HG03521 (cell line): ENCODE data around the gene OGFOD3.
"Not testable (repeated sequence)": the region's sequence is repeated elsewhere in the genome, so short reads cannot be mapped to it uniquely, and the experiment has no call there.

Experiments
- ATAC-seq: cut with Tn5 transposase; IDR thresholded peaks from one replicate; pipeline ENCODE4 v1.9.1; 2021; ENCODE audit warnings: mild to moderate bottlenecking, moderate library complexity; ENCODE audit not compliant: unreplicated experiment

The OGFOD3 gene

DNA sequence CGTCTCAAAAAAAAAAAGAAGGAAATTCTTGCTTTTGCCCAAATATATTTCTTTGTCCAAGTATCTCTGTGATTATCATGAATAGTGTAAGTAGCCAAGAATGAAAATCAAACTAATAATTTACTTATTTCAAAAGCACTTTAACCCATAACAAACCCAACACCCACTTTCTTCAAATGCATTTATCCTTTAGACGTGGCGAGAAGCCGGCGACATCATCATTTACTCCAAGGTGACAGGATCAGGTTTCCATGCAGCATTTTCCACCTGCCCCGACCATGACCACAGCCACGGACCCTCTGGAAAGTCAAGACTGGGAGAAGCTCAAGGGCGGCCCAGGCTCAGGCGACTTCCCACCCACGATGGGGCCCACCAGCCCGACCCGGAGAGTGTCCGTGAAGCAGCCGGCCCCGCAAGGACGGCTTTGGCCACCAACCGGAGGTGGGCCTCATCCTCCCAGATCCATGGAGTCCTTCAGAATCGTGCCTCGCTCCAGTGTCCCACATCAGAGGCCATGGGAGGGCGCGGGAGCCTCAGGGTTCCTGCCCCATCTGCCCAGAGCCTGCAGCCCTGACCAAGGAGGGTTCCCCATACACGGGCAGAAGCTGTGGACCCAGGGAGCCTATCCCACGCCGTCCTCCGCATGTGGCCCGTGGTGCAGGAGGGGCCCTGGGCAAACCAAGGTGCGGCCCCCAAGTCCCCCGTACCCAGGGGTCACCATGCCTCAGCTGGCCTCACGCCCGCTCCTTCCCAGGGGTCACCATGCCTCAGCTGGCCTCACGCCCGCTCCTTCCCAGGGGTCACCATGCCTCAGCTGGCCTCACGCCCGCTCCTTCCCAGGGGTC, 28.1 kb downstream of the OGFOD3 start:
- no peak for ATAC-seq

DNA sequence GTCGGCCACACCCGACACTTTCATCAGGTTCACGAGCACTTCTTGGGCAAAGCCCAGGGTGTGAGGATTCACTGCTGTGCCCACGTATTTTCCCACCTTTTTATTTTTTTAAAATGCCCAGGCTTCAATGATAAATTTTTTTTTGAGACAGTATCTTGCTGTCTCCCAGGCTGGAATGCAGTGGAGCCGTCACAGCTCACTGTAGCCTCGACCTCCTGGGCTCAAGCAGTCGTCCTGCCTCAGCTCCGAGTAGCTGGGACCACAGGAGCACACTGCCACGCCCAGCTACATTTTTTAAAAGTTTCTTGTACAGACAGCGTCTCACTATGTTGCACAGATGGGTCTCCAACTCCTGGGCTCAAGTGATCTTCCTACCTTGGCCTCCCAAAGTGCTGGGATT, 29.0 kb downstream of the OGFOD3 start:
- ATAC-seq, result no peak

DNA sequence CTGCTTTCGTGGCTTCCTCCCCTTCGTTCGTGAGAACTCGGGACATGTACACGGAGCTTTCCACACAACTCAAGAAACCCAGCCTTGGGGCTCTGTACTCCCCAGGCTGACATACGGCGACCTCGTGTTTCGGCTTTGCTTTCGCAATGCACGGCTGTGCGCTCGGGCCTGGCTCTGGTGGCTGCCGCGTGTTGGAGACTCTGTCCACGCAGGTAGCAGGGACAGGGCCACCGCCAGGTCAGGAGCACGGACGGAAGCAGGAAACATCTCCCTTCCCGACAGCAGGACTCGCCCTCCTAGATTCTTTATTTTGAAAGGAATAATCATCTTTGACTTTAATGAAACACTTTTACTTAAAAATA, 29.5 kb downstream of the OGFOD3 start:
- no peak for ATAC-seq

DNA sequence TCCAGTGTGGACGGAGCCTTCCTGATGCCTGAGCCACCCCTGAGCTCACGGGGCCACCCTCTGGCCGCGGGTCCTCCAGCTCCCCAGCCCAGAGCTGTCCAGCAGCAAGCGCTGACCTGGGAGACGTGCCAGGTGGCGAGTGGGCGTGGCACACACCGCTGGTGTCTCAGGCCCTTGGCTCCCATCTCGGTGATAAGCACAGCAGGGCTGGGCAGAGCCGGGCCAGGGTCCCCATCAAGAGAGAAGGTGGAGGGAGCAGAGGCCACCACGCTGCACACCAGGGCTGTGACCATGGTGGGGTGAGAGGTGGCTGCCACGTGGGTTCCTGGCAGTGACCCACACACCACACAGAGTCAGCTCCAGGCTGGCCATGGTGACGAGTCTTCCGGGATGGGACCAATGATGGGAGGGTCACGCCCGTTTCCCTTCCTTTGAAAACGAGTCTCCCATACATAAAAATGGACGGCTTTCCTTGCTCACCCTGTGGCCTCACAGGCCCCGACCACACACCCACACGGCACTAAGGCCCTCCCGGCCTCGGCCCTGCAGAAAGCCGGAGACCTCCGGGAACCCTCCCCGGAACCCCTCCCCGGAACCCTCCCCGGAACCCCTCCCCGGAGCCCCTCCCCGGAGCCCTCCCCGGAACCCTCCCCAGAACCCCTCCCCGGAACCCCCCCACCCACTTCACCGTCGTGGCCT, 30.0 kb downstream of the OGFOD3 start:
- ATAC-seq, result no peak

DNA sequence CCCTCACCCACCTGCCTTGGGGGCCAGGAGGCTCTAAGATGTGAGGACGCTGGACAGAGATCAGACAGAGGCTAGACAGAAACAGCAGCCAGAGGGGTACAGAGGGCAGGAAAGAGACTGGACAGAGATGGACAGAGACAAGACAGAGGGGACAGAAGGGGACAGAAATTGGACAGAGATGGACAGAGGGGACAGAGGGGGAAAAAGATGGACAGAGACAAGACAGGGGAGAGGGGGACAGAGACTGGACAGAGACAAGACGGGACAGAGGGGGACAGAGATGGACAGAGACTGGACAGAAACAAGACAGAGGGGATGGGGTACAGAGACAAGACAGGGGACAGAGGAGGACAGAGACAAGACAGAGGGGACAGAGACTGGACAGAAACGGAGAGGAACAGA, 30.7 kb downstream of the OGFOD3 start:
- no peak for ATAC-seq

DNA sequence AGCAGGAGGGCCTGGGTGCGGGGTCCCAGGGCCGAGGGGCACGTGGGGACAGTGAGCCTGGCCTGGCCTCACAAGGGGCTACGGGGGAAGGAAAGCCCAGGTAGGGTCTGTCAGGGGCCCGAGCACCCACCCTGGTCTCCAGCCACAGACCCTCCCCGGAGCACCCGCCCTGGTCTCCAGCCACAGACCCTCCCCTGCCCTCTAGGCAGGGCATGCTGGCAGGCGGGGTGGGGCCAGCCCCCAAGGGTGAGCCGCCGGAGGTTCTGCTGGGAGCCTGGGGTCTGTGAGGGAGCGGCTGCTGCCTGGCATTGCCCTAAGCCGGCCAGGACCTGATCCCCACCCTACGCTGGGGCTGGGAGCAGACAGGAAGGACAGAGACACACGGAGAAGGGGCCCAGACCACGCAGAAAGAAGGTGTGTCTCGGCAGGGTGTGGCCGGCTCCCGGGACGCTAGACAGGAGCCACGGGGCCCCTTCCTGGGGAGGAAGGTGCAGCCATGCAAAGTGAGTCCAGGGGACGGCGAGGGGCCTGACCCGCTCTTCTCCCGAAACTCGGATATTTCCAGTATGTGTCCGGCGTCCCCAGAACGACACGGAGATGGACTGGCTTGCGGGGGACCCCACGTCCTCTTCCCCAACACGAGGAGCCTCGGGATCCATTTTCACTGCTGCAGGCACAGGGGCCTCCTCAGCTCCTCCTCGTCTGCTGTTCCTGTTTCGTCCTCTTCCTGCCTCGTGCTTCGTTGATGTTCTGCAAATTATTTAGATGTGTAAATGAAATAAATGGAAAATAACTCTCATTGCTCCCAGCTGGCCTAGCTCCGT, 31.3 kb downstream of the OGFOD3 start:
- ATAC-seq, result no peak

DNA sequence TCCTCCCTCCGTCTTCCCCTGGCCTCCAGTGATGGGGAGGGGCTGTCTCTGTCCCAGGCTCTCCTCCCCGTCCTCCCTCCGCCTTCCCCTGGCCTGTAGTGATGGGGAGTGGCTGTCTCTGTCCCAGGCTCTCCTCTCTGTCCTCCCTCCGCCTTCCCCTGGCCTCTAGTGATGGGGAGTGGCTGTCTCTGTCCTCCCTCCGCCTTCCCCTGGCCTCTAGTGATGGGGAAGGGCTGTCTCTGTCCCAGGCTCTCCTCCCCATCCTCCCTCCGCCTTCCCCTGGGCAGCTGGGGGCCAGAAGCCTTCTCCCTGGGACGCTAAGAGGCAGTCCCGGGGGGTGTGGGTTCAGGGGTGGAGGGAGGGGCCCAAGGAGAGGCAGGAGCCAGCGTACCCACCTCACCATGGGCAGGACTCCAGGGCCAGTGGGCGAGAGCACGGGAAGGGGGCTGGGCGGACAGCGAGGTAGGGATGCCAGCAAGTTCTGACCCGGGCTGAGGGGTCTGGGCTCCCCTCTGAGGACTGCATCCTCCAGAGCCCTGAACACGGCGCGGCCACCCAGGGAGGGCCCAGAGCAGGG, 32.0 kb downstream of the OGFOD3 start:
- no peak for ATAC-seq

DNA sequence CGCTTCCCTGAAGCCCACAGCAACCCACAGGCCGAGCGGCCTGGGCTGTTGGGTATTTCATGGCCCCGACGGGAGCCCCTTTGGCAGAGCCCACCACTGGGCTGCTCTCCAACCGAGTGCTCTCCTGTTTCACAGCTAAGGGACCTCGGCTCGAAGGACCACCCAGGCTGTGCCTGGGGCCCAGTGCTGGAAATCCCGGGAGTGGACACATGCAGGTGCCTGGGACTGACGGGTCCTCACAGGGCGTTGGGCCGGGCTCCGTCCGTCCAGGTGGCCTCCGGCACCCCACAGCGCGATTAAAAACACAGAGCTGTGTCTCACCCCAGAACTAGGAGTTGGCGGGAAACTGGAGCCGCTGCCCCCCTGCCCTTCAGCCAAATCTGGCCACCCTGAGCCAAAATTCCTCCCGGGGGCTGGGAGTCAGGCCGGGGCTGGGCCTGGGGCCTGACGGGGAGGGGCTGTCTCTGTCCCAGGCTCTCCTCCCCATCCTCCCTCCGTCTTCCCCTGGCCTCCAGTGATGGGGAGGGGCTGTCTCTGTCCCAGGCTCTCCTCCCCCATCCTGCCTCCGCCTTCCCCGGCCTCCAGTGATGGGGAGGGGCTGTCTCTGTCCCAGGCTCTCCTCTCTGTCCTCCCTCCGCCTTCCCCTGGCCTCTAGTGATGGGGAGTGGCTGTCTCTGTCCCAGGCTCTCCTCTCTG, 32.7 kb downstream of the OGFOD3 start:
- no peak for ATAC-seq

DNA sequence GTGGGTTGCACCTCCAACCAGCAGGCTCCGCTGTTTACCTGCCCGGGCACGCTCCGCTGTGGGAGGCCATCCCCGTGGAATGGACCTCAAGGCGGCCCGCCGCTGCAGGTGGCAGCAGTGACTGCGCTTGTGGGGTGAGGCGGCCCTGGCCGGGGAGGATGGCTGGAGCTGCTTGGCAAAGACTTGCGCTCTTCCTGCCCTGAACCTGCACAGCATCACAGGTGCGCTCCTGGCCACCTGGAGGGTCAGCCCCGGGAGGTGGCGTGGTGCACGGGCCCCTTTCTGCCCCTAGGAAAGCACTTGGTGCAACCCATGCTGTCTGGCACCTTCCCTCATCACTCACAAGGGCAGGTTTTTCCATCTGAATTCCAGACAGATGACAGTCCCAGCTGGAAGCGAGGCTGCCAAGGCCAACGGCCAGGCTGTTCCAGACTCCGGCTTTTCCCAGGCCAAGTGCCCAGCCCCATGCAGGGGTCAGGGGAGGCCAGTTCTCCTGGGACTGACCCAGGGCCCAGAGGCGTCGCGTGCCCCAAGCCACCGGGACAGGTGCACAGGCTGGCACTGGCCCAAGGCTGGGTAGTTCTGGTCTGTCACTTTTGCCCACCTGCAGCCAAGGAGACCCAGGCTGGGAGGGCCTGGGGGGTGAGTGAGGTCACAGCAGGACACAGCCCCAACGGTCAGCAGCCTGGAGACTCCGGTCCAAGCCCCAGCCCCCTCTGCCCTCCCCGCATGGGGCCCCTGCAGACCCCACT, 33.5 kb downstream of the OGFOD3 start:
- ATAC-seq, result no peak

DNA sequence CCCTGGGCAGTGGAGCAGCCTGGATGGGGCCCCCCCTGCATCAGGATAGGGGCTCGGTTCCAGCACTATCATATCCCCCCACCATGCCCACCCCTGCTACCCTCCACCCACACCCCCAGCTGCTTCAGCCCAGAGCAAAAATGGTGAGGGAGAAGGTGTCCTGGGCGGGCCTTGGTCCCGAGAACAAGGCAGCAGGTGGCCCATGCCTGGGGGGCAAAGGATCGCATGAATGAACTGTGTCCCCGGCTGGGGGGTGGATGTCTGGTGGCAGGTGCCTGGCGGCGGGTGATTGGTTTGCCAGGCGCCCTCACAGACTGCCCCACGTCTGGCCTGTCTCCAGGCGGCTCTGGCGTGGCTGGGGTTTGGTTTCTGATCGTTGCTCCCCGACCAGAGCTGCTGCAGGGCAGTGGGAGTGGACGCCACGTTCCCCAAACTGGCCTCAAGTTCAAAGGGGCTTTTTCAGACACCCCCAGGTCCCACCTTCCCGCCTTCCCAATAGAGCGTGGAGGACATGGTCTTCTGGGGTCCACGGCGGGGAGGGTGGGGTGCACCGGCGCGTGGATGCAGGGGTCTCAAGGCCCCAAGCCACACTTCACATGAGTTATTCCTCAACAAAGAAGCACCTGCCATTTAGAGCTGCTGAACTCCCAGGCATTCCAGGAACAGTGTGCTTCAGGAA, 34.2 kb downstream of the OGFOD3 start:
- ATAC-seq, result no peak

DNA sequence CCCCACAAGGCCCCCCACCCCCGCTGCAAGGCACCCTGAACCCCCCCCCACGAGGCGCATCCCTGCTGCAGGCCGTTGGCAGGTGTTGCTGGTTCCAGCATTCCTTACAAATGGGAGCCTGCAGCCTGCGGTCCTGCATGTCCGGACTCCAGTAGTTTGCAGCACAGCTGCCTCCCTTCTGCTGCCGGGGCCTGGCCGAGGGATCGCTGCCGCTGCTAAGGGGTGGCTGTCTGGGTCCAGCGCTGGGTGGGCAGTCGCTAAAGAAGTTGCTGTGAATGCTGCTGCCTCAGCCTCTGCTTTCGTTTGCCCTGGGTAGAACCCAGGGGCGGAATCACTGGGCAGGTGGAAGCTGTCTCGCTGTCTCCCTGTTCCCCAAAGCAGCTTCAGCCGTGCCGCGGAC, 35.0 kb downstream of the OGFOD3 start:
- no peak for ATAC-seq

DNA sequence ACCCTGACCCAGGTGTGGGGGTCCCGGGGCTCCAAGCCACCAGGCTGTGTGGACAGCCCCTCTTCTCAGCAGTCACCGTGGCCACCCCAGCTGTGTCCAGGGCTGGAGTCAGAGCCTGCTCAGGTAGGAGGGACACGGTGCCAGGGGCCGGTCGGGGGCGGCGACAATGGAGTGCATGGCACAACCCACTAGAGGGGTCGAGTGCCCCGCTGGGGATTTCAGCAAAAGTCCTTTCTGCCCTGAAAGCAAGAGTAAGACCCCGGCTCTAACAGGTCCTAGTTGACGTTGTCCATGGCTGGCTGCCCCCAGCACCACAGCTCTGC, 35.5 kb downstream of the OGFOD3 start:
- no peak for ATAC-seq

DNA sequence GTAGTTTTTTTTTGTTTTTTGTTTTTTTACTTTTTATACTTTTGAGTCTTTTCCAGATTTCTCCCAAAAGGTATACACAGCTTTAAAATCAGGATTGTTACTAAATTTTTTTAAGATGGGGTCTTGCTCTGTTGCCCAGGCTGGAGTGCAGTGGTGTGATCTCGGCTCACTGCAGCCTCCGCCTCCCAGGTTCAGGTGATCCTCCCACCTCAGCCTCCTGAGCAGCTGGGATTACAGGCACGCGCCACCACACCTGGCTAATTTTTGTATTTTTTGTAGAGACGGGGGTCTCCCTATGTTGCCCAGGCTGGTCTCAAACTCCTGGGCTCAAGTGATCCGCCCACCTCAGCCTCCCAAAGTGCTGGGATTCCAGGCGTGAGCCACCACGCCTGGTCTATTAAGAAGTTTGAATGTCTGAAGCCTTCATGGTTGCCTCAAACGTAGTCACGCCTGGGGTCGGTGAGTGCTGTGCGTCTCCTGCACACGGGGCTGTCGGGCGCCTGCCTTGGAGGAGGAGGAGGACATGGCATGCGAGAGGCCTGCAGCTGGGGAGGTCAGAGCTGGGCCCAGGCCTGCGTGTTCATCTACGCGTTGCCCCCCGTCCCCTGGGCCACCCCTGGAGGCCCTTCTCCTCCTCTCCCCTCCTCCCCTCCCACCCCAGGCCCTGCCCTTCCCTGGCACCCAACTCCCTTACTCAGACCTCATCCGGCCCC, 36.0 kb downstream of the OGFOD3 start:
- ATAC-seq, result not testable (repeated sequence)

DNA sequence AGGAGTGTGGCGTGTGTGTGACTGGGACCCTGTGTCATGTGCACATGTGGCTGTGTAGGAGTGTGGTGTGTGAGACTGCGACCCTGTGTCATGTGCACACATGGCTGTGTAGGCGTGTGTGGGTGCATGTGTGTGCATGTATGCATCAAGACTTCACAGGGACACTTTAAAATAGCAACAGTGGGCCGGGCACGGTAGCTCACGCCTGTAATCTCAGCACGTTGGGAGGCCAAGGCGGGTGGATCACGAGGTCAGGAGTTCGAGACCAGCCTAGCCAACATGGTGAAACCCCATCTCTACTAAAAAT, 36.7 kb downstream of the OGFOD3 start:
- ATAC-seq, result not testable (repeated sequence)

DNA sequence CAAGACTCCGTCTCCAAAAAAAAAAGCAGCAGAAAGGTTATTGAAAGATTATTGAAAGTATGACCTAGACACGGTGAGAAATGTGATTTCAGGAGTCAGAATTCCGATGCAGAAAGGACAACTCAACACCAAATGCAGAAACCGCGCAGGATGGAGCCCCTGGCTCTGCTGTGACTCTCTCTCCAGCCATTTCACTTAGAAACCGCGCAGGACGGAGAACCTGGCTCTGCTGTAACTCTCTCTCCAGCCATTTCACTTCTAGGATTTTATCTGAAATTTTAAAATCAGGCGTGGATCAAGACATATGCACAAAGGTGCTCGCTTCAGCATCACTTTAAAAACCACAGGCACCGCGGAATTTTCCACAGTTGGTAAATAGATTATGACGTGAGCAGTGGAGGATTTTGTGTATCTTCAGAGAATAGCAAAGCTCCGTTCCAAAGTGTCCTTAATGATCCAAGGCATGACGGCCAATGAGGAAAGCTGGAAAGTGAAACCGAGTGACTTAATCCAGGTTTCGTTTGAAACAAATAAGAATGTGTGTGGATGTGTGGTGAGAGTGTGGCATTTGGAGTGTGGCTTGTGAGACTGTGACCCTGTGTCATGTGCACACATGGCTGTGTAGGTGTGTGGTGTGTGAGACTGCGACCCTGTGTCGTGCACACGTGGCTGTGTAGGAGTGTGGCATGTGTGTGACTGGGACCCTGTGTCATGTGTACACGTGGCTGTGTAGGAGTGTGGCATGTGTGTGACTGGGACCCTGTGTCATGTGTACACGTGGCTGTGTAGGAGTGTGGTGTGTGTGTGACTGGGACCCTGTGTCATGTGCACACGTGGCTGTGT, 37.3 kb downstream of the OGFOD3 start:
- ATAC-seq, result no peak

DNA sequence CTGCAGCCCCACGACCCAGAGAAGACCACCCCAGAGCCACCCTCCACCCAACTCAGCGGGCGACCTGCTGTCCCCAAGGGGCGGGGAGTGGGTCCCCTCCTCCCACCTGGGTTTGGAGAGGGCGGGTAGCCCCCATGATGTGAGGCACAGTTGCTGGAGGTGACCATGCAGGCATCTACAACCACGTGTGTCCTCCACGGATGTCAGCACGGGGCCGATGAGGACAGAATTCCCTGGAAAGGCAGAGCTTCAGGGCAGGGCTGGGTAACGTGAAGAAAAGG, 39.7 kb downstream of the OGFOD3 start:
- no peak for ATAC-seq

DNA sequence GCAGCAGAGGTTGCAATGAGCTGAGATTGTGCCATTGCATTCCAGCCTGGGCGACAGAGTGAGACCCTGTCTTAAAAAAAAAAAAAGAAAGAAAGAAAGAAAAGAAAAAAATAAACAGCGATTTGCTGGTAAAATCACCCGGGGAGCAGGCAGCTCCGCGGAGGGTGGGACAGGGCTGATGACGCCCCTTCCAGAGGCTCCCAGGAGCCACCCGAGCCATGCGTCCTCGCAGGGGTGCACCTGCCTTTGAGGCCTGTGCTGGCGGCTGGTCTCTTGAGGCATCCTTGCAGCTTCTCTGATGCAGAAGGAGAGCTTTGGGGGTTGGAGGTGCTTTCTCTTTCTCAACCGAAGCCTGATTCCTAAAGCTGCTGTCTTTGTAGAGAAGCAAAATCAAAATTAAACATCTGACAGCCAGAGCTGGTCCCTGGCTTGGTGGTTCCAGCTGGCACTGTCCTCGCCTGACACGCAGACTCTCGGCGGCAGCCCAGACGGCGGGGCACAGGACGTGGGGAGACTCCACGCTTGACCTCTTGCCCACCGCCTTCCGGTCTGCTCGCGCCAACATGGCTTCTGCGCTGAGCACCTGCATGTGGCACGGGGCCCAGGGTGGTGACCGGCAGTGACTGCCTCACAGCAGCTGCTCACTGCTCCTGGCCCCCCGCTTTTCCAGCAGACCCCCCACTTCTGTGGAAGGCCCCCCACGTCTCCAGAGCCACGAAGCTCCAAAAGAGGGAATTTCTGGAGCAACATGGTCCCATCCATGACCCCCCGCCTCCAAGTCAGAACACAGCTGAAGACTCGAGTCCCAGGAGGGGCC, 40.3 kb downstream of the OGFOD3 start:
- no peak for ATAC-seq

DNA sequence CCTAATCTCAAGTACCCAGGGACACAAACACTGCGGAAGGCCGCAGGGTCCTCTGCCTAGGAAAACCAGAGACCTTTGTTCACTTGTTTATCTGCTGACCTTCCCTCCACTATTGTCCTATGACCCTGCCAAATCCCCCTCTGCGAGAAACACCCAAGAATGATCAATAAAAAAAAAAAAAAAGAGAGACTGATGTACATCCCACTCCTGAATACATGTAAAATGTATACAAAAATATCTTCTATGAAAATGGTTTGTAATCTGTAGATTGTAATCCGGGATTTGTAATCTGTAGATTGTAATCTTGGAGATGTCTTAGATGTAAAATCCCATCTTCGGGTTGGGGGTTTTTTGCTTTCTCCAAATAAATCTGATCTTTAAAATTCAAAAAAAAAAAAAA, 41.1 kb downstream of the OGFOD3 start:
- not testable (repeated sequence) for ATAC-seq
